Renal cortex interstitium (tissue), 15 donors: ENCODE measurements around the gene PPIL3. TPM values are rescaled to one million over a fixed set of nuclear protein-coding genes. Genes with fewer than 3 reads are reported as not detected.
A peak's percentile ranks its signal among the peaks of the same experiment; 100 is the strongest.
"Not testable (repeated sequence)": the region's sequence is repeated elsewhere in the genome, so short reads cannot be mapped to it uniquely, and the experiment has no call there.

Experiments used
- DNase-seq, 11 donors: peaks; one replicate each; pipeline ENCODE4 v3.0.0-alpha.2; 2013; ENCODE audit warnings: low read depth in 9 of 11, low spot score in 4 of 11; ENCODE audit errors: extremely low read depth in 1 of 11
- long read RNA-seq, 16 experiments: transcript quantifications; one replicate each; lab custom pipeline, GENCODE V29; 2026
- polyA plus RNA-seq, 3 donors: library from polyadenylated mRNA; unstranded; fragments of 120-200 nt; gene quantifications; one replicate each; pipeline ENCODE4 v1.2.1, GENCODE V29; 2013; ENCODE audit not compliant: insufficient read length in 3 of 3

The PPIL3 gene
- 10 to 100 TPM; 49.2 to 70.3 (median 65.1) TPM for polyA plus RNA-seq
- long read RNA-seq, donor 1, transcript PPIL3-202 (7 exons, 1,194 nt): major isoform, 5 of 15 reads
- long read RNA-seq, donor 1, partial matches to known transcripts: 0 of 15 reads
- long read RNA-seq, donor 1, other reads (novel, unspliced or antisense): 6 of 15 reads
- long read RNA-seq, donor 2, transcript PPIL3-202 (7 exons, 1,194 nt): major isoform, 5 of 9 reads
- long read RNA-seq, donor 2, partial matches to known transcripts: 0 of 9 reads
- long read RNA-seq, donor 2, other reads (novel, unspliced or antisense): 0 of 9 reads
- long read RNA-seq, donor 3, transcript PPIL3-202 (7 exons, 1,194 nt): major isoform, 7 of 99 reads
- long read RNA-seq, donor 3, partial matches to known transcripts: 64 of 99 reads
- long read RNA-seq, donor 3, other reads (novel, unspliced or antisense): 17 of 99 reads
- long read RNA-seq, donor 4, partial matches to known transcripts: 61 of 72 reads
- long read RNA-seq, donor 4, other reads (novel, unspliced or antisense): 0 of 72 reads
- long read RNA-seq, donor 5: 0 reads
- long read RNA-seq, donor 6, transcript PPIL3-209 (3 exons, 589 nt): major isoform, 6 of 38 reads
- long read RNA-seq, donor 6, transcript PPIL3-202 (7 exons, 1,194 nt): major isoform, 6 of 38 reads
- long read RNA-seq, donor 6, partial matches to known transcripts: 21 of 38 reads
- long read RNA-seq, donor 6, other reads (novel, unspliced or antisense): 0 of 38 reads
- long read RNA-seq, donor 7, partial matches to known transcripts: 0 of 8 reads
- long read RNA-seq, donor 7, other reads (novel, unspliced or antisense): 5 of 8 reads
- long read RNA-seq, donor 8, transcript PPIL3-202 (7 exons, 1,194 nt): minor isoform, 11 of 48 reads
- long read RNA-seq, donor 8, transcript PPIL3-209 (3 exons, 589 nt): major isoform, 23 of 48 reads
- long read RNA-seq, donor 8, partial matches to known transcripts: 0 of 48 reads
- long read RNA-seq, donor 8, other reads (novel, unspliced or antisense): 7 of 48 reads
- long read RNA-seq, donor 9, partial matches to known transcripts: 27 of 38 reads
- long read RNA-seq, donor 9, other reads (novel, unspliced or antisense): 5 of 38 reads
- long read RNA-seq, donor 10, transcript PPIL3-202 (7 exons, 1,194 nt): major isoform, 6 of 23 reads
- long read RNA-seq, donor 10, partial matches to known transcripts: 0 of 23 reads
- long read RNA-seq, donor 10, other reads (novel, unspliced or antisense): 10 of 23 reads
- long read RNA-seq, donor 11, partial matches to known transcripts: 0 of 3 reads
- long read RNA-seq, donor 11, other reads (novel, unspliced or antisense): 0 of 3 reads
- long read RNA-seq, donor 12, partial matches to known transcripts: 0 of 4 reads
- long read RNA-seq, donor 12, other reads (novel, unspliced or antisense): 0 of 4 reads
- long read RNA-seq, donor 13, transcript PPIL3-202 (7 exons, 1,194 nt): major isoform, 12 of 148 reads
- long read RNA-seq, donor 13, transcript PPIL3-209 (3 exons, 589 nt): minor isoform, 5 of 148 reads
- long read RNA-seq, donor 13, partial matches to known transcripts: 101 of 148 reads
- long read RNA-seq, donor 13, other reads (novel, unspliced or antisense): 24 of 148 reads
- long read RNA-seq, donor 14, partial matches to known transcripts: 54 of 71 reads
- long read RNA-seq, donor 14, other reads (novel, unspliced or antisense): 9 of 71 reads
- long read RNA-seq, donor 15, partial matches to known transcripts: 0 of 6 reads
- long read RNA-seq, donor 15, other reads (novel, unspliced or antisense): 0 of 6 reads
- long read RNA-seq, donor 16, transcript PPIL3-202 (7 exons, 1,194 nt): minor isoform, 12 of 49 reads
- long read RNA-seq, donor 16, transcript PPIL3-209 (3 exons, 589 nt): major isoform, 22 of 49 reads
- long read RNA-seq, donor 16, transcript PPIL3-205 (7 exons, 756 nt): minor isoform, 5 of 49 reads
- long read RNA-seq, donor 16, partial matches to known transcripts: 0 of 49 reads
- long read RNA-seq, donor 16, other reads (novel, unspliced or antisense): 0 of 49 reads

DNA sequence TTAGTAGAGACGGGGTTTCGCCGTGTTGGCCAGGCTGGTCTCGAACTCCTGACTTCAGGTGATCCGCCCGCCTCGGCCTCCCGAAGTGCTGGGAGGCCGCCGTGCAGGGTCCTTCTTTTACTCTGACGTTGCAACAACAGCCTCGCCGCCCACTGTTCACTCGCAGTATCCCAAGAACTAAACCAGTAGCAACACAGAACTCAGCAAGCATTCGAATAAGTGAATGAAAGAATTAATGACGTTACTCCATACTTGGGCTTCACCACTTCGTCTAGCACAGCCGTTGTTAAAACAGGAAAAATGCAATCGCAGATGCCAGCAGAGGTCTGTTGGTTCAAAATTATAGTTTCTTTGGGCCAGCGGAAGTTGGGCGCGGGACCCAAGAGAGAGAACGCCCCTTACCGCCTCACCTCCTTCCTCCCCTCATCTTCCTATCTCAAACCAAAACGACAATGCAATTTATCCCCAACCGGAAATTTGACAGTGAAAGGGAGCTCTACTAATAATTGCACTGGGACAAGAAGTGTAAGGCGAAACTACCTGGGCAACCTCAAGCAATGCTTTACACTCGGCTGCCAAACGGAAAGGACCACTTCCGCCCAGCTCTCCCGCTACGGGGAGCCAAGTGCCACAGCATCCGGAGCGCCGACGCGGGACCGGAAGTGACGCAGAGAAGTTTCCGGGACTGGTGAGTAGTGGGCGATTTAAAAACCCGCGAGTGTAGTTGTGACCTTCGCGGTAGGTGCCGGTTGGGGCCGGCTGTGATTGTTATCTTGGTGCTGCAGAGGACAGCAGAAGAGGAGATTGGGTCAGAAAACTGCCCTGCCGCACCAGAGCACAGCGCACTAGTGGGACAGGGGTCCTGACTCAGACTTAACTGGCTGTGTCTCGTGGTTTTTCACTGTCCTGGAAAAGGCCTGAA, at the start of gene PPIL3, which contains the start of gene NIF3L1:
Gene PPIL3 (minus strand): TSS at position 374 of the 922 bp plus-strand sequence. CDS start 1,462 bp downstream, outside the sequence.
Gene NIF3L1 (plus strand): TSS at position 668 of the 922 bp plus-strand sequence. CDS start 2,573 bp downstream, outside the sequence.
- peak; percentile 95 to 98 (median 98) for DNase-seq

DNA sequence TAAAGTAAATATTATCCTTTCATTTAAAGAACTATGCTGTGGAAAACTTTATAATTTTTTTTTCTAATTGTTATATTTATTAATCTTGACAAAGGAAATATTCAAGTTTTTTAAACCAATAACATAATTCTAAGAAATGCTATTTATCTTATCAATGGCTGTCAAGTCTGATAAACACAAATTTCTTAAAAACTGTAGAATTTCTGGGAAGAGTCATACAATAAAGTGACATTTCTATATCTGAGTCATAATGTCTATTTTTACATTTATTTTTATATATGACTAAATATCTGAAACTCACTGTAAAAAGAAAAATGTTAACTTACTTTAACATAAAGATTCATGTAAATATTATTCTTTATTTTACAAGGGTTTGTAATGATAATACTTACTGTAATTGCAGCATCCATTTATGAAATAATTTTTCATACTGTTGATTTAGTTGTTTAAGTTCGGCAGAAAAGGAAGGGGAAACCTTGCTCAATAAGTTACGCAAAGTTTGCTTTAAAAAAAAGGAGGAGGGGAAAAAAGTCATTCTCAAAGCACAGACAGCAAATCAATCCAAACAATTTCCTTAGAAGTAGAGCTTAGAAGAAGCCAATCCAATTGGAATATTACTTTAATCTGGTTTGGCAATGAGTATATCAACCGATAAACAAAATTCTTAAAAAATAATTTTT, 42.2 kb upstream of the PPIL3 start:
- no peak for DNase-seq

DNA sequence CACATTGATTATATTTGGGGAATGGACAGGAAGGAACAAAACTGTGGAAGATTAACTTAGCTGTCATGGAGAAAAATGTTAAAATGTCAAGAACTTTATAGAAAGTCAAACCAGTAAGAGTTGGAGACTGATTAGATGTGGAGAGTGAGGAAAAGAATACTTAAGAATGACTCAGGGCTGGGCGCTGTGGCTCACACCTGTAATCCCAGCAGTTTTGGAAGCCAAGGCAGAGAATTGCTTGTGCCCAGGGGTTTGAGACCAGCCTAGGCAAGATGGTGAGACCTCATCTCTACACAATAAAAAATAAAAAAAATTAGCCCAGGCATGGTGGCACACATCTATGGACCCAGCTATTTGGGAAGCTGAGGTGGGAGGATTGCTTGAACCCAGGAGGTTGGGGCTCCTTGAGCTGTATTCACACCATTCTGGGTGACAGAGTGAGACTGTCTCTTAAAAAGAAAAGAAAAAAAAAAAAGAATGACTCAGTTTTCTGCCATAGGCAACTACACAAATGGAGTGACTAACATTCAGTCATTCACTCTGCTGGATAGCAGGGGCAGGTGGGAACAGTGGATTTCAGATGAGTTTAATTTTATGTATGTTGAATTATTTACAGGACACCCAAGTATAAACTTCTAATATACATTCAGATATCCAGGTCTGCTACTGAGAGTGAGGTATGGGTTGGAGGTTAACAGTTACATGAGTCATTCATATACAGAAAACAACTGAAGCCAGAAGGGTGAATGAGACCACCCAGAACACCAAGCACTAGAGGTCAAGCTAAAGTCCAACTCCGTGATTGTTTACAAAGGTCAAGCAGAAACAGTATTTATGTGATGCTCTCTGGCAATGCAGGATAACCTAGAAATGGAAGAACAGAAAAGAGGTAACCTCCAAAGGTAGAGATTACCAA, 40.7 kb upstream of the PPIL3 start:
- no peak for DNase-seq

DNA sequence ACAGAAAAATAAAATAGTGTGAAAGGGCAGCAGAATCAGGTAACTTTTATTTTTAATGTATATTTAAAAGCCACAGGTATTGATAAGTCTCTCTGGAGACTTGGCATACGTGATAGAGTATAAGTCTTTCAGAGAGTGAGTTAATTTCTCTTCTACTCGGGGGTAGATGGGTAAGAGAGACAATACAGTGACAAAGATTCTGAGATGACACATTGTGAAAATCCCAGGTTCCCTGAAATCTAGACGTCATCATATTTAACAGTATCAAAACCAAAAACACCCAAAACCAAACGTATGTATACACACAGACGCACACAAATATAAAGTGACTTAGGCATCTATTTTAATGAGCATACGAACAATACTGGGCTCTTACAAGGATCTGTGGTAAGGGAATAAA, 33.6 kb upstream of the PPIL3 start:
- no peak for DNase-seq

DNA sequence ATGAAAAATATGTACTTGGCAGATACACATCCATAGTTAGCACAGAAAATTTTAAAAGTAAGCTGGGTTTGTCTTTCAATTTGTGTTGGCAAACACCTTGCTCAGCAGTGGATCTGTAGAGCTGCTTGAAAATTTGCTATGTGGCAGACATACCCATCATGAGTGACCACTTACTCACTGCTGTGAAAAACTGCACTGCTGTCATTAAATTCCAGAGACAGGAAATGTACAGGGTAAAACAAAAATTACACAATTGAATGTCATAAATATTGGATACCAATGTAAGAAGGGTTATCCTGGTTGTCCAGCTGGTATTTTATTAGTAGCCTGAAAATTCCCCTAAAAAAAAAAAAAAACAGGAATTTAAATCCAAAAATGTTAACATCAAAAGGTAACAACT, 24.8 kb upstream of the PPIL3 start:
- DNase-seq: no peak

DNA sequence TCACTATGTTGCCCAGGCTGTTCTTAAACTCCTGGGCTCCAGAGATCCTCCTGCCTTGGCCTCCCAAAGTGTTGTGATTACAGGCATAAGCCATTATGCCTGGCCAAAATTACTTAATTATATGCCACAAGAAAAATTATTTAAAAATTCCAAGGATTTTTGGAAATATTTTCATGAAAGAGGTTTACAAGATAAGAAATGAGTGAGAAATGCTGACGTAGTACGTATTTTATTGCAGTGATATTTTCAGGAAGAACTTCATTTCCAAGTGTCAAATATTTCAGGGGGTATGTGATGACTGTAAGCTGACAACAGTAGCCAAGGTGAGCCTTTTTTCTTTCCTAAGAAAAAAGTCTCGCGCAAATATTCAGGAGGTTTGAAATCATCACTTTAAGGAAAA, 21.1 kb upstream of the PPIL3 start:
- no peak for DNase-seq

DNA sequence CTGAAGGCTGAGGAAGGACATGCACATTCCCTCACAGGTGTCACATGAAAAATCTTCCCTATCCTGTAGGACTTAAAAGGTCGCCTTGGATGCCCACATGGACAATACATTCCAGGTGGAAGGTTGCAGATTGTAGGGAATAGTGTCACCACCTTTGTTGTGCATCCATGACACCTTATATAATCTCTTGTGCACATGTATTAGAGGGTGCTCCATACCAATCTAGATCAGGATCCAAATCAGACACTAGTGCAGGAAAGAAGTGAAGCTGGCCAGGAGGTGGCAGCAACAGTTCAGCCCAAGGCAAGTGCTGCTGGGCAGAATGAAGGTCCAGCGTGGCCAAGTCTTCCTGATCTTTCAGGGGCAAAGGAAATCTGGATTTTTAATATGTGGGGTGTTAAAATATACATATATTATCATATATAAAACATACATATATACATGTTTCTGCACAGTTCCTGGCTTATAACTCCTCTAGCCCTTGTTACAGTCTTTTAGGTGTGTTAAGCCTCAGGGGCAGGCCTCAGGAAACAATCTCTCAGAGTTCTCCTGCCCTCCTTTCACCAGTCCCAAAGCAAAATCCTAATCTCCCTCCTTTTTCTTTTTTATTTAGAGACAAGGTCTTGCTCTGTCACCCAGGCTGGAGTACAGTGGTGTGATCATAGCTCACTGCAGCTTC, 16.9 kb upstream of the PPIL3 start:
- DNase-seq: peak in 9 of 11 donors; percentile 23 to 51 (median 35)

DNA sequence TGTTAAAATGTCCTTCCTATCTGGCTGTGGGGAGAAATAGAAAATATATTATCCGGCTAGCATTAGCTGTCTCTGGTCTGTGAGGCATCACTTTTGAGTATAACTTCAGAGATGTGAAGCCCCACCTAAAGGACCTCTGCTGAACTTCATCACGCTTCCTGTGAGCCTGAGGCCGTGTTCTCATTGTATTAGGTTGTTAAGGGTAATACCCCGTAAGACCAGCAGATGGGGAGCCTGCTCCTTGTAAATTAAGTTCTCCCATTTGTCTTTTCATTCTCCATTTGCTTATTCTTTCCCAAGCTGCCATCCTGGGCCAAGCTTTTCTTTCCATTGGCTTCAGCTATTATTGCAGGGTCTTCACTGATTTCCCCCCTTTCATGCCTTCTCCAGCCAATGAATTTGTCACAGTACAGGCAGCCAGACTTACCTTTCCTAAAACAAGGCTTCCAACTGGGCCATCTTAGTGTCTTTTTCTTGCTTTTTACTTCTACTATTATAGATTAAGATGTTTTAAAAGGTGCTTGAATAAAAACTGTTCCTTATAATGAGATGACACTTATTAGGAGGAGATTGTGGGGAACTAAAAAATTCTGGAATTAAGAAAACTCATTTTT, 12.7 kb upstream of the PPIL3 start:
- peak in 10 of 11 donors; percentile 36 to 76 (median 62) for DNase-seq

DNA sequence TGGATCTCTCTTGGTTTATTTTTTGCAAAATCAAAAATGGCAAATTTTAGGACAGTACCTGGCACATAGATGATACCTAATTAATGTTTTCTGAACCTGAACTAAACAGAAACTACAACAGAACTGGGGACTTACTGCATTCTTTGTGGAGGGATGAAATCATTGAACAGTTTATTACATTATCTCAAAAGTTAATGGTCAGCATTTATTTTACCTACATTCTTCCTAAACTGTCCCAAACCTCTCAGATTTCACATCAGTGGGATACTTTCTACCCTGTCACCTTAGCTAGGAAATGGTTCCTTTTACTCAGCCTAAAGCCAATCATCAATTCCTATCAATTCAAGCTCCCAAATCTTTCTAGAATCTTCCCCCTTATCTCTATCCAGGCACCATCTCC, 10.6 kb upstream of the PPIL3 start:
- no peak for DNase-seq

DNA sequence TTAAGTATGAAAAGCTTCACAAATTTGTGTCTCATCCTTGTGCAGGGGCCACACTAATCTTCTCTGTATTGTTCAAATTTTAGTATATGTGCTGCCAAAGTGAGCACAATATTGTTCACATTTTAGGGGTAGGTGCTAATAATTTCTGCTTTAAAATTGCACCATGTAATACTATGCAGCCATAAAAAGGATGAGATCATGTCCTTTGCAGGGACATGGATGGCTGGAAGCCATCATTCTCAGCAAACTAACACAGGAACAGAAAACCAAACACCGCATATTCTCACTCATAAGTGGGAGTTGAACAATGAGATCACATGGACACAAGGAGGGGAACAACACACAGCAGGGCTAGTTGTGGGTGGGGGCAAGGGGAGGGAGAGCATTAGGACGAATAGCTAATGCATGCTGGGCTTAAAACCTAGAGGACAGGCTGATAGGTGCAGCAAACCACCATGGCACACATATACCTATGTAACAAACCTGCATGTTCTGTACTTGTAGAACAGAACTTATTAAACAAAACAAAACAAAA, 7.1 kb downstream of the PPIL3 start:
- DNase-seq: not testable (repeated sequence)

DNA sequence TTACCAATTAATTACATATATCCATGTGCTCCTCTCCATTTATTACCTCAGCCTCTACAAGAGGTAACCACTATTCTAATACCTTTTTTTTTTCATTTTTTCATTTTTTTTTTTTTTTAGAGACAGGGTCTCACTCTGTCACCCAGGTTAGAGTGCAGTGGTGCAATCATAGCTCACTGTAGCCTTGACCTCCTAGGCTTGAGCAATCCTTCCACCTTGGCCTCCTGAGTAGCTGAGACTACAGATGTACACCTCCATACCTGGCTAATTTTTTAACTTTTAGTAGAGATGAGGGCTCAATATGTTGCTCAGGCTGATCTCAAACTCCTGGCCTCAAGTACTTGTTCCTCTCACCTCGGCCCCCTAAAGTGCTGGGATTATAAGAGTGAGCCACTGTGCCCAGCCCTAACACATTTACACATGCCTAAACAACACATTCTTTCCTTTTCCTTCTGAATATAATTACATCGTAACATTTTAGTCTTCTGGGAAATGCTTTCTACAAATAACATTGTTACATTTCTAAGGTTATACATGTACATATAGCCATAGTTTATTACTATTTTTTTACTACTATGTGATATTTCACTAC, 10.5 kb downstream of the PPIL3 start:
- no peak for DNase-seq

DNA sequence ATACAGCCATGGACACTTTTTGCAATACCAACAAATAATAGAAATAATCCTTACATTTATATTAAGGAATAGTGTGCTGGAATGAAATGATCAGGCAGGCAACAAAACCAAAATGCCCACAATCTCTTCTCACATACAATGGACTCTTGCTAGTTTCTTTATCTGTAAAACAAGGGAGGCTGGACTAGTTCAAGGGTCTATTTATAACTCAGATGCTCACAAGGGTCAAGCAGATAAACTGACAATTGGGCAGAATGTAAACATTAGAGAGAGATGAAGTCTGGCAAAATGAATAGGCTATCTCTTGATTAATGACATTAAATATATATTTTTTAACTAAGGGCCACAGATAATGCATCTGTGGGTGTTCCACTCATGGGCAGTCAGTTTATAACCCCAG, 11.4 kb downstream of the PPIL3 start:
- DNase-seq: no peak

DNA sequence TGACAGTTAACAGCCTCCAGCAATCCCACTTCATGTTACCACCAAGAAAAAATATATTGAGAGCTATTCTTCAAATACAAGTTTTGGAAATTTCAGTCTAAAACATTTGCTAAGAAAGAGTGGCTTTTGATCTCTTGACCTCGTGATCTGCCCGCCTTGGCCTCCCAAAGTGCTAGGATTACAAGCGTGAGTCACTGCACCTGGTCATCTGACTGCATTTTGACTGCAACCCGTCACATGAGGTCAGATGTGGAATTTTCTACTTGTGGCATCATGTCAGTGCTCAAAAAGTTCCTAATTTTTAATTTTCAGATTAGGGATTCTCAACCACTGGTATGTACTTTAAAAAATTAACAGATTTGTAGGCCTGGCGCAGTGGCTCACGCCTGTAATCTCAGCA, 15.3 kb downstream of the PPIL3 start:
- DNase-seq: no peak
